ENCODE data around the gene PCSK7.

DNA sequence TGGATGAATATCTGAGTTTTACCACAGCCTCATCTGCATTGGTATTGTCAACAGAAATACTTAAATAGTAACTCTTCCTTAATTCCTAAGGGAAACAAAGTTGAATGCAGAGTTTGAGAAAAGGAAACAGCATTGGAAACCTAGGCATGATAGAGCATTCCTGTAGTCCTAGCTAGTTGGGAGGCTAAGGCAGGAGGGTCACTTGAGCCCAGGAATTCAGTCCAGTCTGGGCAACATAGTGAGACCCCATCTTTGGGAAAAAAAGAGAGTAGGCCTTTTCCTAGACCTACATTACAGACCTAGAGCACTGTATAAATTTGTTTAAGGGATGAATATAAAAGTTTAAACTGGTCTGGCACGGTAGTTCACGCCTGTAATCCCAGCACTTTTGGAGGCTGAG, 74.4 kb downstream of the PCSK7 start:
- TF ChIP-seq CSDC2 (CRISPR knock-in tag; IDR thresholded peaks at IDR 0.05) = no peak
- TF ChIP-seq PPARA (CRISPR knock-in tag; IDR thresholded peaks at IDR 0.05; ENCODE audit: borderline replicate concordance) = no peak
- no peak for TF ChIP-seq OSR1 (CRISPR knock-in tag; IDR thresholded peaks at IDR 0.05)
- TF ChIP-seq, protein P1, sequence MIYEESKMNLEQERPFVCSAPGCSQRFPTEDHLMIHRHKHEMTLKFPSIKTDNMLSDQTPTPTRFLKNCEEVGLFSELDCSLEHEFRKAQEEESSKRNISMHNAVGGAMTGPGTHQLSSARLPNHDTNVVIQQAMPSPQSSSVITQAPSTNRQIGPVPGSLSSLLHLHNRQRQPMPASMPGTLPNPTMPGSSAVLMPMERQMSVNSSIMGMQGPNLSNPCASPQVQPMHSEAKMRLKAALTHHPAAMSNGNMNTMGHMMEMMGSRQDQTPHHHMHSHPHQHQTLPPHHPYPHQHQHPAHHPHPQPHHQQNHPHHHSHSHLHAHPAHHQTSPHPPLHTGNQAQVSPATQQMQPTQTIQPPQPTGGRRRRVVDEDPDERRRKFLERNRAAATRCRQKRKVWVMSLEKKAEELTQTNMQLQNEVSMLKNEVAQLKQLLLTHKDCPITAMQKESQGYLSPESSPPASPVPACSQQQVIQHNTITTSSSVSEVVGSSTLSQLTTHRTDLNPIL (CRISPR knock-in tag; IDR thresholded peaks at IDR 0.05; ENCODE audit: low read depth) = no peak

All from SK-N-SH treated with all-trans-retinoic acid at 6 μM for 48 hours (cell line).